ENCODE results near the gene KLHL41.
"Not testable (repeated sequence)": the region's sequence is repeated elsewhere in the genome, so short reads cannot be mapped to it uniquely, and the experiment has no call there.

Gene KLHL41

DNA sequence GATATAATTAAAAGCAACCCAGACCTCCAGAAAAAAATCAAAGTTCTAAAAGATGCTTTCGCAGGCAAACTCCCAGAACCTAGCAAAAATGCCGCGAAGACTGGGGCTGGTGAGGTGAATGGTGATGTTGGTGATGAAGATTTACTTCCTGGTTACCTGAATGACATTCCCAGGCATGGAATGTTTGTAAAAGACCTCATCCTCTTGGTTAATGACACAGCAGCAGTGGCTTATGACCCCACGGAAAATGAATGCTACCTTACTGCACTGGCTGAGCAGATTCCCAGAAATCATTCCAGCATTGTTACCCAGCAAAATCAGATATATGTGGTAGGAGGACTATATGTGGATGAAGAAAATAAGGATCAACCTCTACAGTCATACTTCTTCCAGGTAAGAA is 994 bp downstream of the KLHL41 start:
- no peak for DNase-seq

DNA sequence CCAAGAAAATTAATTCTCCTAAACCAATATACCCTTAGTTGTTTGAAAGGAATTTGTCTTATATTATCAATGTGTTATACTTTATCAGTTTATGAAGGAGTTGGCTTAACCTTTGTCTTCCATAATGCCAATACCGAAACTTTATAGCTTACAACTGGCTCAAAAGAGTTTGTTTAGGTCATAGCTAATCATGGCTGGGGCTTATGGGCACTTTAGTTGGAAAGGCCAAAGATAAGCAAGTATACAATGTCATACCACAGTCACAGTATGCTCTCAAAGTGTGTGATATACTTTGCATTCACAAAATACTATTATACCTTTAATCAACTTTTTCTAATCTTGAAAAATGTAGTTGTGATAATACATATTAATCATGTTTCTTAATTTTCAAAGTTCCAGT is 2.3 kb downstream of the KLHL41 start:
- DNase-seq, result no peak

DNA sequence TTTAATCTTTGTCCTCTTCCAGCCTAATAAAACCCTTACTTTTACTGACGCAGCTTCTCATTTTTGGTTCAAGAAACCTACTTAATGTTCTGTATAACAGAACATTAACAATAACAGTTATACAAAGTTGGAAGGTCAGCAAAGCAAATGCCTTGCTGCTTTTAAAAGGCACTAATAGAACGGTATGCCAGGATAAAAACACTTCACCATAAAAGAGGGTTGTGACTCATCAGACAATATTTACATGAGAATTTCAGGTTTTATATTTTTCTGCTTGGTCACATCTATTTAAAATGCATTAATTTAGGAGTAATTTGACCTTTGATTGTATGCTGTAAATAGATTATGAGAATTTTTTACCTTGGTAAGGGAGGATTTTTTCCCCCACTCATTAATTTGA is 3.0 kb downstream of the KLHL41 start:
- DNase-seq, result no peak

DNA sequence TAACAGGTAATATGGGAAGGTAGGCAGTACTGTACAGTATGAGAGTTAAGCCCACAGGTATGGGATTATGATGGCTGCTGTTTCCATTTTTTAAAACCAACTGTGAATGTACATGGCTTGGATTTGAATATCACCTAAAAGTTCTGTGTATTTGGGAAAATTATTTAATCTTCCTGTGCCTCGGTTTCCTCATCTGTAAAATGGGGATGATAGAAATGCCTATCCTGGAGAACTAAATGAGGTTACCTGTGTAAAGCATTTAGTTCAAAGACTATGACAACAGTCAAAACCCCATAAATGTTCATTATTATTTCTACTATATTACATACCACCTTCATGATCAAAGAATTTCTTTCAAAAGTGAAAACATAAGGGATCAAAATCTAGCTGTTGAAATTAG is 3.6 kb downstream of the KLHL41 start:
- DNase-seq, result no peak

DNA sequence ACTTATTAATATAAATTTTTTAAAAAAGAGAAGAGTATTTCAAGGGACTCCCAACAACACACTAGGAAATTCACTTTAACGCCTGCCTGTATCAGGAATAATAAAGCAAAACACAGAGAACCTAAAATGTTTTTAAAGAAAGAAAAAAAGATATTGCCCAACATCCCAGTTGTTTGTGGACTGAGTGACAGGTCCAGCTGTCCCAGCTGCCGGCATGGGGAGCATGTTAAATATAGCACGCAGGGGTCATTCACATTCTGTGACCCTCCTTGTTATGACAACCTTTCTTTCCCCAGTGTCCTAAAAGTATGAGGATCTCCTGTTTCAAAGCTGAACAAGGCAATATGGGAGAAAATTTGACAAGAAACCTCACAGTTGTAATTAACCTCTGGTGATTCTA is 4.4 kb downstream of the KLHL41 start:
- DNase-seq, result peak; percentile 16

DNA sequence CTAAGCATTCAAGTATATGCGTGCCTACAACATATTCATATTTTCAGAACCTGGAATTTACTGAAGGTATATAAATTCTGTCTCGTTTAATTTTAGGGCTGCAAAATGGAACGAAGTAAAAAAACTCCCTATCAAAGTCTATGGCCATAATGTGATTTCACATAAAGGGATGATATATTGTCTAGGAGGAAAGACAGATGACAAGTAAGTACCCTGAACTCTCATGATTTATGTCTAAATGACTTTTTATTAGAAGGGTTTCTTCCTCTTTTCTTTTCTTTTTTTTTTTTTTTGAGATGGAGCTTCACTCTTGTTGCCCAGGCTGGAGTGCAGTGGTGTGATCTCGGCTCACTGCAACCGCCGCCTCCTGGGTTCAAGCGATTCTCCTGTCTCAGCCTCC is 5.3 kb downstream of the KLHL41 start:
- DNase-seq, result not testable (repeated sequence)

DNA sequence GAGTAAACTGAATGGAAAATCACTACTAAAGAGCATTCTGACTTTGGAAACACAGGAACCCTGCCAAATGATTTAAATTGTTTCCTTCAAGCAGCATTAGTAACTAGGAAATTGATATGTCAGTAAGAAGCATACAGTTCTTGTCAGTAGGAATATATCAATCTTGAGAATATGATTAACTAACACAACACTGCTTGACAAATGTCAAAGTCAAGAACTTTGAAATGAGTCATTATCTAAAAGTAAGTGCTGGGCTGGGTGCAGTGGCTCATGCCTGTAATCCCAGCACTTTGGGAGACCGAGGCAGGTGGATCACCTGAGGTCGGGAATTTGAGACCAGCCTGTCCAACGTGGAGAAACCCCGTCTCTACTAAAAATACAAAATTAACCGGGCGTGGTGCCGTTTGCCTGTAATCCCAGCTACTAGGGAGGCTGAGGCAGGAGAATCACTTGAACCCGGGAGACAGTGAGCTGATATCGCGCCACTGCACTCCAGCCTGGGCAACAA is 7.0 kb downstream of the KLHL41 start:
- DNase-seq, result not testable (repeated sequence)

DNA sequence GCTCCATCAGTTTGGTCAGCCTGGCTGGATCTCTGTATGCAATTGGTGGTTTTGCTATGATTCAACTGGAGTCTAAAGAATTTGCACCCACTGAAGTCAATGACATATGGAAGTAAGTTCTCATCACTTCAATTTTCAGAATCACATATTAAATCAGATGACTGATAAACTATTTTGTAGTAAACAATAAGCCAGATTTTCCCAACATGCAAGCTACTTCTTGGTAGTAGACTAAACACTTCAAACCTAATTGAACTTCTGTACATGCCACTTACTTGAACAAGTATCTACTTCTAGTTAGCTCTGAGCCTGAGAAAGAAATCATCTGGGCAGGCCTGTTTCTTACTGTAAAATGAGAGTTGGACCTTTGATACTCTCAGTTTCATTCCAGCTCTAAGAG is 11.4 kb downstream of the KLHL41 start:
- DNase-seq, result no peak

DNA sequence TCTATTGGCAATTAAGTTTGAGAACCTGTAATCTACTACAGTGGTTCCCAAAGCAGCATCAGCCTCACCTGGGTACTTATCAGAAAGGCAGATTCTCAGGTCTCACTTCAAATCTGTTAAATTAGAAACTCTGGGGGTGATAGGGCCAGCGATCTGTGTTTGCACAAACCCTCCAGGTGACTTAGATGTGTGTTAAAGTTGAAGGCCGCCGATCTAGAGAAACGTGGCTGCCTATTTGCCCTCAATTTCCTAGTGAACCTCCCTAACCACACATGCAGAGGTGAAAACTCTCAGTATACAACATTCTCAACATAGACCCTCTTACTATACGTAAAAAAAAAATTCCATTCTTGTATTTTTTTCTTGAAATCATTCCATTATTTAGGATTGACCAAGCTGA is 14.2 kb downstream of the KLHL41 start:
- DNase-seq, result no peak

DNA sequence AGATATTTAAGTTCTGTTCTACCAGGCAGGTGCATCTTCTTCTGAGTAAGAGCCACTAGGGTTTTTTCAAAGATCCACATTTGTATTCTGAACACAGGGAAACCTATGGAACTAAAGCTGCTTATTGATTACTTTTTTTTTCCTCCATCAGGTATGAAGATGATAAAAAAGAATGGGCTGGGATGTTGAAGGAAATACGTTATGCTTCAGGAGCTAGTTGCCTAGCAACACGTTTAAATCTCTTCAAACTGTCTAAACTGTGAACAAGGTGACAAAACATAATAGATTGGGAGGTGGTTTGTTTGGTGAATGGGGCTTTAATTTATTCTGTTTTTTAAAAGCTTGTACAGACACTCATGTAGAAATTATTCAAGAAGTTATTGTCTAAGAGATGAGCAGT is 15.9 kb downstream of the KLHL41 start:
- DNase-seq, result no peak

DNA sequence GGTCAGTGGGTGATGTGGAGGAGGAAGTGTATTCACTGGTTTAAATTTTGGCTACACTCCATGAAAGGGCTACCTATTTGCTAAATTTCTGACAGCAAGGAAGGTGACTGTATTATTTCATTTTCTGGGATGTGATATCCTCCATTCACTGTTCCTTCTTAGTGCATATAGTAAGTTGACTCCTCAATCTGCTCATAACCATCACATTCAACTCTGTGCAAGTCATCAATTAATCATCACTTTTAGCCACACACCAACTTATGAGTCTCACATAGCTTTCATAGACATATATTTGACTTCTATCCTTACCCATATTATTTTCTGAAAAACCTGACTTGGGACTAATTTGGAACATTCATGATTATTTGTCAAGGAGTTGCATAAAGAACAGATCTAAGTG is 16.9 kb downstream of the KLHL41 start:
- no peak for DNase-seq

DNA sequence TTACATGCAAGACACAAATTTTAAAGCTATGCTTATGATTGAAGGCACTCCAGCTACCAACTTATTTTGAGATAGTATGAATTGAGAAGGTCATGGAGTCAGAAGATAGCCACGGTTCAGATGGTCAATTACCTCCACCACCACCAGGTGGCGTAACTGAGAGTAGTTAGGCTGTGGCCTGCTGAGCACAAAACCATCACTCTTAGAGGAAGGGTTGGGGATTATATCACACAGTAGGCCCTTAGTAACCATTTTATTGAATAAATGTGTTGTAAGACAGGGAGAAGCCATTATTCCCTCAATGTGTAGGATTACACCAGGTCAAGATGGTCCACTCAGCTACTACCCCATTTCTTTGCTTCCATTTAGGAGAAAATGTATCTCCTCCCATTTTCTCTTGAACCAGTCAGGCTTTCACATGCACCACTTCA is 18.8 kb downstream of the KLHL41 start:
- peak; percentile 76 for DNase-seq

DNA sequence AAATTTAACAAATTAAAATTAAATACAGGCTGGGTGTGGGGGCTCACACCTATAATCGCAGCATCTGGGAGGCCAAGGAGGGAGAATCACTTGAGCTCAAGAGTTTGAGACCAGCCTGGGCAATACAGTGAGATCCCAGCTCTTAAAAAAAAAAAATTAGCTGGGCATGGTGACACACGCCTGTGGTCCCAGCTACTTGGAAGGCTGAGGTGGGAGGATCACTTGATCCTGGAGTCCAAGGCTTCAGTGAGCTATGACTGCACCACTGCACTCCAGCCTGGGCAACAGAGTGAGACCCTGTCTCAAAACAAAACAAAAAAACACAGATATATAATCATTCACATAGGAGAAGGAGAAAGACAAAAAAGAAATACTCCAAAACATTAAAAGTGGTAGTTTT is 30.0 kb downstream of the KLHL41 start:
- DNase-seq, result not testable (repeated sequence)

DNA sequence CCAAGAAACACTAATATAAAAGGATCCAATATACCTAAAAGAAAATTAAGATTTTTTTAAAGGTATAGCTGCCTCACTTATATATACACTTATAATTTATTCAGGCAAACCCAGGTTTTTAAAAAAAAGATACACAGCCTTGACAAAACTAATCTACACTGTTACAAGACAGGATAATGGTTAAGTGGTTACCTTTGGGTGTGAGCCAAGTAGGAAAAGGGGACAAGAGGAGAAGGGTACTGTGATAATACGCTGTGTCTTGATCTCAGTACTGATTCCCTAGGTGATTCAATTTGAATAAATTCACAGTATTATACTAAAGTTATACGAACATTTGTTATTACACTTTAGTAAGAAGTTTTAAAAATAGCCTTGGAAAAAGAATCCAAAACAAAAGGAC is 30.6 kb downstream of the KLHL41 start:
- no peak for DNase-seq

DNA sequence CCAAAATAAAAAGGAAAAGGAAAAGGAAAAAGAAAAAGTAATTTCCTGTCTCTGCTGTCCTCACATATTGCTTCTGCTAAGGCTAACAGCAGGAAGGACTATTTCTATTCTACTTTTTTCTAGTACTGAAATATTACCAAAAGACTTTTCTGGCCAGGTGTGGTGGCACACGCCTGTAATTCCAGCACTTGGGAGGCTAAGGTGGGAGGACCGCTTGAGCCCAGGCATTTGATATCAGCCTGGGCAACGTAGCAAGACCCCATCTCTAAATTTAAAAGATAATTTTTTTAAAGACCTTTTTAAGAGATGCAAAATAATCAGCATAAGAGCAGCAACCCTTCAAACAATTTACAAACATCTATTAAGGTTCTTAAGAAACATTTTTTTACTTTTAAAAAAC is 32.9 kb downstream of the KLHL41 start:
- DNase-seq, result no peak

DNA sequence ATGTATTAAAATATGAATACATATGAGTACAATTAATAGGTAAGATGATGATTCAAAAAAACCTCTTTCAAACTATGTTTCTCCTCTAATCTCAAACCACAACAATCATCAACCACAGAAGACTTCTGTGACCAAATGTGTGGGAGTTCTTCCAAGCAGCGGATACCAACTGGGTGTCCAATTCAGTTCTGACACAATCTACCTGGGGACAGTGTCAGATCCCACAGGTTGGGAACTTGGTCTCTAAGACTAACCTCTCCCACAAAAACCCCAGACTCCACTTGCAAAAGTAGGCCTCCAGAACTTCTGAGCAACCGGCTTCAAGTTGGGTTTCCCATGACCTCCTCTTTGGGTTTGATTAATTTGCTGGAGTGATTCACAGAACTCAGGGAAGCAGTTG is 37.3 kb downstream of the KLHL41 start:
- no peak for DNase-seq

DNA sequence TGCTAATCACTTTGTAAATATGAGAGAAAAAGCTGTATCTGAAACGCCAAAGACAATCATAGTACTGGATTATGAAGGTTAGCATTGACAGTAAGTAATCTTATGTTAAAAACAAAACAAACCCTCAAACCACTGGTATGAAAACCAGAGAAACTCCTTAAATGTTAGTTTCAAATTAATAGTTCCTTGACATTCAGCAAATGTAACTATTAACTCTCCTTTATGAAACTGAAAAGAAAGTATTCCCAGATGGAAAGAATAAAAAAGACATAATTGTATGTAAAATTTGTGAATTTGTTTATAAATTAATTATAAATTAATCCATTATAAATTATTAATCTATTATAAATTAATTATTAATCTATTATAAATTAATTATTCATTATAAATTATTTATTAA is 51.9 kb downstream of the KLHL41 start:
- DNase-seq, result peak; percentile 40

DNA sequence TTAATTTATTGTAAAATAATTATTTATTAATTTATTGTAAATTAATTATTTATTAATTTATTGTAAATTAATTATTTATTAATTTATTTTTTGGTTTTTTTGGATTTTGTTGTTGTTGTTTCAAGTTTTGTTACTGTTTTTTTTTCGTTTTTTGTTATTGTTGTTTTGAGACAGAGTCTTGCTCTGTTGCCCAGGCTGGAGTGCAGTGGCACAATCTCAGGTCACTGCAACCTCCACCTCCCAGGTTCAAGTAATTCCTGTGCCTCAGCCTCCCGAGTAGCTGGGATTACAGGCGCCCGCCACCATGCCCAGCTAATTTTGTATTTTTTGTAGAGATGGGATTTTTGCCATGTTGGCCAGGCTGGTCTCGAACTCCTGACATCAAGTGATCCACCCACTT is 52.6 kb downstream of the KLHL41 start:
- DNase-seq, result not testable (repeated sequence)

DNA sequence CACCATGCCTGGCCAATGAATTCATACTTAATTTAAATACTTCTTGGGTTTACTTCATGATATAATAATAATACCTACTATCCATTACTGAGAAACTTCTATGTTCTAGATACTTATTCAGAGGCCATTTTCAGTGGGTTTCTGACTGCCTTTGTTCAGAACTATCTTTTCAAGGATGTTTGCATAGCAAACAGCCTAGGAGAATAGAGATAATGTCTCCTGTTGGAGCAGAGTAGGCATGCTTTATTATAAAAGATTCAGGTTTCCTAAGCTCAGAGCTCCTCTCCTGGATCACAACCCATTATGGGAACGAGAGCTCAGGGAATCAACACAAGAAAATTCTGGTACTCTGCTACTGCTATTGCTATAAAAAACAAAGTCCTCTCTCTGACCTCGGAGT is 53.0 kb downstream of the KLHL41 start:
- peak; percentile 44 for DNase-seq

DNA sequence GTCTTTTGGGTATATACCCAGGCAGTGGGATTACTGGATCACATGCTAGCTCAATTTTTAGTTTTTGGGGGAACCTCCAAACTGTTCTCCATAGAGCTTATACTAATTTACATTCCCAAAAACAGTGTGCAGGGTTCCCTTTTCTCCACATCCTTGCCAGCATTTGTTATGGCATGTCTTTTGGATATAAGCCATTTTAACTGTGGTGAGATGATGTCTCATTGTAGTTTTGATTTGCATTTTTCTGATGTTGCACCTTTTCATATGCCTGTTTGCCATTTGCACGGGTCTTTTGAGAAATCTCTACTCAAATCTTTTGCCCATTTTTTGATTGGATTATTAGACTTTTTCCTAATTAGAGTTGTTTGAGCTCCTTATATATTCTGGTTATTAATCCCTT is 56.2 kb downstream of the KLHL41 start:
- DNase-seq, result no peak

DNA sequence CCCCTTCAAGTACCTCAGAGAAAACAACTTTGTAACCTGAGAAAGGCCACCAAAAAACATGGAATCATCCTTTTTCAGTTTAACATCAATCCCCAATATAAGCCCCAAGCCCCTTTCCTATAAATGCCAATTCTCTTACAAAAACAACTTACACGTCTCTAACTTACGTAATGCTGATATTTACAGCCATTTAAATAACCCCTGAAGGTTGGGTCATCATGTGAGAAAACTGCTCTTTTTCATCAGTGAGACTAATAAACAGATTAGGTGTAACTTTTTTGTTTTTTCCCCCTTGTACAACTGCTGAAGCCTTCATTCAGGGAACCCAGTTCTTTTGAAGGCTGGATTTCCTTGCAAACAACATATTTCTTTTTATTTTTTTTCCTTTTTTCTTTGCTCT is 60.4 kb downstream of the KLHL41 start:
- DNase-seq, result no peak

DNA sequence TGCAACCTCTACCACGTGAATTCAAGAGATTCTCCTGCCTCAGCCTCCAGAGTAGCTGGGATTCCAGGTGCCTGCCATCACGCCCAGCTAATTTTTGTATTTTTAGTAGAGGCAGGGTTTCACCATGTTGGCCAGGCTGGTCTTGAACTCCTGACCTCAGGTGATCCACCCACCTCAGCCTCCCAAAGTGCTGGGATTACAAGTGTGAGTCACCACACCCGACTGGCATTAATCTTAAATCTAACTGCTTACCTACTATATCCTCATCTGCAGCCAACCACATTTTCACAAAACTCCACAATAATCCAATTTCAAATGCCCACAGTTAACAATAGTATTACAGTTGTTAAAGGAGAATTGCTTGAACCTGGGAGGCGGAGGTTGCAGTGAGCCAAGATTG is 61.2 kb downstream of the KLHL41 start:
- not testable (repeated sequence) for DNase-seq

DNA sequence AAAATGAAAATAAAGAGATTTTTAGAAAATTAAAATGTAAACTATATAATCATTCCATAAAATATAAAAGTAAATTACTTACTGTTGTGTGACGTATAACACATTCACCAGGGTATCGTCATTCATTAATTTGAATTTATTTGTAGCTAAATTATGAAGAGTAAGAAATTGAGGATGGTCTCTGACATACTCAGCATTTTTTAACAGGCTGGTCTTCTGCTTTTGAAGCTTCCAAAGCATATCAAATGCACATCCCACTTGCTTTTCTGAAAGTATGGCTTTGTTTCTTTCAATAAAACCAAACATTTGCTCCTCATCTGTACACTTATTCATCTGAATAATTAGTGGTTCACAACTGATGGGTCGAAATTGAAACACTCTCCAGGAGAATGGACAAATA is 62.1 kb downstream of the KLHL41 start:
- DNase-seq, result no peak

DNA sequence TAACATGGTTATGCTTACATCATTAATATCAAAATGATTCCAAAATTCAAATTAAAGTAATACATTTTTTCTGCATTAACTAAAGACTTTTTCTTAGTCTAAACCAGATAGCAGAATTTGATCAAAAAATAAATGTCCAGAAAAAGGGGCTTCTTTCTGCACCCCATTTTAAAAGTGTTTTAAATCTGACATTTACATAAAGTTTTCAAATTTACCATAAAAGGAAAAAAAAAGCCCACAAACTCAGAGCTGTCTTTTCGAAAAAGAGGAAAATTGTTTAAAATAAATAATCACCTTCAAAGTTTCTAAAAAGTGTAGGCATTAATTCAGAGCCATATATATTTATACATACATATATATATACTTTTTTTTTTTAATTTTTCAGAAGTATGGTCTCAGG is 62.7 kb downstream of the KLHL41 start:
- no peak for DNase-seq

DNA sequence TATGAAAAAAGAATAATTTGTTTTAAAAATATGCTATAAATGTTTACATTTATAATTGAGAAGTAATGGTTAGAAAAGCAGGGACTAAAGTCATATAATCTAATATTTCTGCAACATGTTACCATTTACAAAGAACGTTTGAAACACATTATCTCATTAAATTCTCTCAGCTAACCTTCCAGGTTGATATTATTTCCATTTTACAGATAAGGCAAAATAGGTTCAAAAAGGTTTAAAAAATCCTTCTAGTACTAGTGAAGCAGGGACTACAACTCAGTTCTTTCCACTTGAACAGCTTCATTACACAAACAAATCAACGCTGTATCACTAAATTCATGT is 63.3 kb downstream of the KLHL41 start:
- no peak for DNase-seq

All from eye (tissue), 1 donor.